ENCODE results near the gene SDK2.

The SDK2 gene

DNA sequence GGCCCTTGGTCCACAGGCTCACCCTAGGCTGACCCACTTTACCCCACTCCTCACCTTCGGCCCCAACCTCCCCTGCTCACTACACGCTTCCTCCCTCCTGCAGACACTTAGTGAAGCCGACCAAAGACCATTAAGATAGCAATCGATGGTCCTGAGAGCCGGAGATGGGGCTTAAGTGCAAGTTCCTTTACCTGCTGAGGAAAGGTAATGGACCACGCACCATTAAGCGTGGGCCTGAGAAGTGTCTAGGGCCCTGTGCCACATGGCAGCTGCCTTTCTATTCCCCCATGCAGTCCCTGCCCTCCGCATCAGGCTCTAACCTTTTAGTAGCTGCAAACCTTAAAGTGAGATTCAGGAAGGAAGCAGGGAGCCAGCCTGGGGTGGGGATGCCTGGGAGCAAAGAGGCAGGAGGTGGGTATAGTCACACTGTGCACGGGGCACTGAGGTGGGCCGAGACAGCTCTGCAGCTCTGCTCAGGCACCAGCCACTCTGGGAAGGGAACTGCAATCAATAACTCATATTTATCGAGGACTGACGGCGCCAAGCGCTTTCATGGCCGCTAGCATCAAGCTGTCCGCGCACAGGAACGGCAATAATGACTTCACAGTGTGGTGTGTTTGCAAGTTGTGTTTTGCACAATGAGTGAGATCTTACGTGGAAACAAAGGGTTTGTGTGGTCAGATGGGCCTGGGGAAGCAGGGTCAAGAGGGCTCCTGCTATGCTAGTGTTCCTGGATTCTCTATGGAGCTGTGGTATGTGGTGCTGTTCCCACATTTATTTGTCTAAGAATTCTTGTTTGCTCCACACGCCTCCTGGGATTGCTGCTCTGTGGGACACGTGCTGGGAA, 247.6 kb downstream of the SDK2 start:
- peak; percentile 59 for DNase-seq (ENCODE audit: low spot score)

DNA sequence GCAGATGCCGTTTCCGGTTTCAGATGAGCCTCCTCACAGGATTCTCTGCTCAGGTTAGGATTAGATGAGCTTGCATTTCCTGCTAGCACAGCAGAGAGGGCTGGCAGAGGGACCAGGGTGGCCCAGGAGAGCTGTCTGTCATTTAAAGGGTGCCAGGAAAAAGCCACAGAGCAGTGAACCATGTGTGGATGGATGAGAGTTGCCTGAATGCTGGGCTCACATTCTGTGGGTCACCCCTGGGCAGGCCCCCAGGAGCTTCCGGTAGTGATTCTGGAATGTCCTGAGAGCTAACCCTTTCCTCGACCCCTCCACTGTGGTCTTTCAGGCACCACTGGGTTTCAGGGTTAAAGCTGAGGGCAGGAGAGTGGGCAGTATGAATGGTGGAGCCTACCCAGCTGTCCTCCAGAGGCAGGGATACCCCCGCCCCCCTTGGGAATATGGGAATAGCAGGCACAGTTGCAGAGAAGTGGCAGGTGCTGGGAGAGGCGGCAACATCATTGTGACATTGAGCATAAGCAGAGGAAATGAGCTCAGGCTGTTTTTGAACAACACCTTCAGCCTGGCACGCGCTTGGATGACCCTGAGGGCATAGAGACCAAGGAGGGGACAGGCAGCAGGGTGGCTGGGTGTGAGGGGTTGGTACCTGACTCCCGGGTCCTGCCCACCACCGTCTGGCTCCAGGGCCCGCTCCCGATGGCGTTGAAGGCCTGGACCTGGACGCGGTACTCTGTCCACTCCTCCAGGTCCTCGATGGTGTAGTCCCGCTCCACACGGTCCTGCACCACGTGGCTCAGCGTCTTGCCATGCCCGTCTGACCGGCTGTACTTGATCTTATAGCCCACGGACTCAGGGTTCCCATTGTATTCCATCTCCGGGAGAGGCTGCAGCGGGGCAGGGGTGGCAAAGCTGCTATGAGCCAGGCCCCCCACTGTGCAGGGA, 249.5 kb downstream of the SDK2 start:
- DNase-seq (ENCODE audit: low spot score) = peak; percentile 77

DNA sequence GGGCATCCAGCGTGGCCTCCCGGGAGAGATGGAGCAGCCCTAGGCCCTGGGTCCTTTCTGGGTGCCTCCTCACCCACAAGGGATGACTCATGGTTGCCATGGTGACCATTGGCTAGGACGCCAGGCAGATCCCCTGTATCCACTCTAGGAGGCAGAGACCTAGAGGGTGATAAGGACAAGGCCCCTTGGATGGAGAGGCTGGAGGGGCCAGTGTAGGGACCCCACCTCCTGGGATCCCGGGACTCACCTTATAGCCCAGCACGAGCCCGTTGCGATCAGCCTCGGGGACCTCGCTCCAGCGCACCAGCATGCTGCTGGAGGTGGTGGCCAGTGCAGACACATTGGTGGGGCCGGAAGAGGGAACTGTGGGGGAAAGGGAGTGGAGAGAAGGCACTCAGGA, 250.3 kb downstream of the SDK2 start:
- DNase-seq (ENCODE audit: low spot score) = peak; percentile 63

DNA sequence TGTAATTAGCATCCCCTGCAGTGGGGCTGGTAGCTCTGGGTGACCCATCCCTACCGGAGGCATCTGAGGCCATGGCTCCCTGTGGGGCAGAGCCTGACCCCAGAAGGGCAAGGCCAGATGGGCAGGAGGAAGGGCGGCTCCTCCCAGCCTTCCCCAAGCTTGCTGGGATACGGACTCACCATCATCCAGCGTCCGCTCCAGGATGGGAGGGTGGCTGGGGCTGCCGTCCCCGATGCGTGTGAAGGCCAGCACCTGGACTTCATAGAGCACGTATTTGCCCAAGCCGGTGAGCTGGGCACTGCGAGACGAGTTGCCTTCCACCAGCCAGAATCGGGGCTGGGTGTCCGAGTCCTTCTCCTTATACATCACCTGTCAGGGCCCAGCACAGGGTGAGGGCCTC, 250.9 kb downstream of the SDK2 start:
- DNase-seq (ENCODE audit: low spot score) = no peak

DNA sequence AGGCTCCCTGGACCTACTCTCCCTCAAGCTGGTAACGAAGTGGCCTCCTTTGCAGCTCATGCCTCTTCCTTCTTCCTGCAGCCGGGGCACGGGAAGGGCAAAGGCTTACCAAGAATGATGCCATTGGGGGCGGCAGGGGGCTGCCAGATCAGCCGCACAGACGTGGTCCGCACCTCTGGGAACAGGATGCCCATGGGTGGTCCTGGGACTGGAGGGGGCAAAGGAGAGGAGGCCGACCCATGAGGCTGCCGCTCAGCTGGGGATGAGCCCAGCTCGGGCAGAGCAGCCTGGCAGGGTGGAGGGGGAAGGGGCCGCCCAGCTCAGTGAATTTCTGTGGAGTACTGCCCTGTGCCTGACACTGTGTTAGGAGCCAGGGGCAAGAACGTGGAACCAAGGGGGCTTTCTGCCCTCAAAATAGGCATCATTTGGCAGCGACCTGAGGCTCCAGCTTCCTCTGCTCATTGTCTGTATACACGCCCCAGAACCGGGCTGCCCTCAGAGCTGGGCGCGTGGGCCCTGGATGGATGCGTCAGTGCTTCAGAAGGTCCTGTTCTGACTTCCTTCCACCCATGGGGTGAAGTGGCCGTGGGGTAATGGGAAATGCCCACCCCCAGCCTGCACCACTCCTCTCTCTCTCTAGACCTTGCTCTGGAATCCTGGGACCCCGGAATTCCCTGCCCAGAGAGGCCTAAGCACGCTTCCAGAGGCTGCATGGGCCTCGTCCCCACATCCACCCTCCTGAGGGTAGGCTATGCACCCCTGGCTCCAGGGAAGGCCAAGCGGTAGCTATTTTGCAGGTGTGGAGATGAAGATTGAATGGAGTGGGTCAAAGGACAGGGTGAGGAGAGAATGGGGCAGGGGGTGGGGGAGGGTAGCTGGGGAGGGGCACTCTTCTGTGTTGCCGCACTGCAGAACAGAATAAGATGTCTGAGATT, 252.6 kb downstream of the SDK2 start:
- no peak for DNase-seq (ENCODE audit: low spot score)

DNA sequence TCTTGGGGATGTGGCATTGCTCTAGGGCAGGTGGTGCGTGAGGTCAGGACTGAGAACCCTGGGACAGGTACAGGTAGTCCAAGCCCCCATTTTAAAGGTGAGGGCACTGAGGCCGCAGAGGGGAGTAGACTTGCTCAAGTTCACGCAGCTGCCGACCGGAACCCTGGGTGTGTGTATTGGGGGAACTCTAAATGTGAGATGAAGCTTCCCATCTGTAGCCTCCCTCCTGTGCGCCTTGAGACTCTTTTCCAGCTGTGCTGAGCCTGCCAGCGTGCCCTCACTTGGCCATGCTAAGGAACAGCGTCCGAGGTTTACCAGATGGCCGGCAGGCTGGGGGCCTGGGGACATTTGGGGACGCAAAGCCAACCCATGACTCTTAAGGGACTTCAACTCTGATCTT, 253.4 kb downstream of the SDK2 start:
- DNase-seq (ENCODE audit: low spot score) = no peak

DNA sequence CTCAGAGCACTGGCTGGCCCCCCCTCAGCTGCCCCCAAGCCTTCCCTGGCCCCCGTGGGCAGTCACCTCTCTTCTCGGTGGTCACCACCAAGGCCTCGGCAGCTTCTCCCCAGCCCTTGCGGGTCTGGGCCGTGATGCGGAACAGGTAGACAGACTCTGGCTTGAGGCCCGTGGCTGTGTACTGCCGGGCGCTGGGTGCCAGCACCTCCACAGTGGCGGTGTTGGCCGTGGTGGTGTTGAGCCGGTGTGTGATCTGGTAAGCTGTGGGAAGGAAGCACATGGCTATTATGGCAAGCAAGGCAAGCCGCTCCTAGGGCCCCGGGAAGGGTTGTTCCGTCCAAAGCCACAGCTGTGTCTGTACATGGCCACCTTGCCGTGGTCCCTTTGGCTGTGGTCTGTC, 254.0 kb downstream of the SDK2 start:
- DNase-seq (ENCODE audit: low spot score) = no peak

DNA sequence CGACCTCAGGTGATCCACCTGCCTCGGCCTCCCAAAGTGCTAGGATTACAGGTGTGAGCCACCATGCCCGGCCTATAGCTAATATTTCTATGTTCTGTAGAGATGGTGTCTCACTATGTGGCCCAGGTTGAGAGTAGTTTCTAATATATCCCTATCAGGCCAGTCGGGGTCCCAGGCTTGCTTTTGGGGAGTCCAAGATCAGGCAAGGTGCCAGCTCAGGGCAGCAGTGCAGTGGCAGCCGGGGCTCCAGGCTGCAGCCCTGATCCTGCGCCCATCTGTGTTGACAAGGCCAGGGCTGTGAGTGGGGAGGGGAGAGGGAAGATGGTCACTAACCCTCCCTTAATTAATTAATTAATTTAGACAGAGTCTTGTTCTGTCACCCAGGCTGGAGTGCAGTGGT, 254.8 kb downstream of the SDK2 start:
- no peak for DNase-seq (ENCODE audit: low spot score)

DNA sequence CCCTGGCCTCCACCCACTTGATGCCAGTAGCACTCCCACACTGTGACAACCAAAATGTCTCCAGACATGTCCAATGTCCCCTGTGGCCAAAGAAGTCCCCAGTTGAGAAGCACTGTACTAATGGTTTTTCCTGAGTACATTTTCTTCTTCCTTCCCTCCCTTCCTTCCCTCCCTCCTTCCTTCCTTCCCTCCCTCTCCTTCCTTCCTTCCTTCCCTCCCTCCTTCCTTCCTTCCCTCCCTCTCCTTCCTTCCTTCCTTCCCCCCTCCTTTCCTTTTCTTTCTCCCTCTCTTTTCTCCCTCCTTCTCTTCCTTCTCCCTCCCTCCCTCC, 255.7 kb downstream of the SDK2 start:
- DNase-seq (ENCODE audit: low spot score) = no peak

DNA sequence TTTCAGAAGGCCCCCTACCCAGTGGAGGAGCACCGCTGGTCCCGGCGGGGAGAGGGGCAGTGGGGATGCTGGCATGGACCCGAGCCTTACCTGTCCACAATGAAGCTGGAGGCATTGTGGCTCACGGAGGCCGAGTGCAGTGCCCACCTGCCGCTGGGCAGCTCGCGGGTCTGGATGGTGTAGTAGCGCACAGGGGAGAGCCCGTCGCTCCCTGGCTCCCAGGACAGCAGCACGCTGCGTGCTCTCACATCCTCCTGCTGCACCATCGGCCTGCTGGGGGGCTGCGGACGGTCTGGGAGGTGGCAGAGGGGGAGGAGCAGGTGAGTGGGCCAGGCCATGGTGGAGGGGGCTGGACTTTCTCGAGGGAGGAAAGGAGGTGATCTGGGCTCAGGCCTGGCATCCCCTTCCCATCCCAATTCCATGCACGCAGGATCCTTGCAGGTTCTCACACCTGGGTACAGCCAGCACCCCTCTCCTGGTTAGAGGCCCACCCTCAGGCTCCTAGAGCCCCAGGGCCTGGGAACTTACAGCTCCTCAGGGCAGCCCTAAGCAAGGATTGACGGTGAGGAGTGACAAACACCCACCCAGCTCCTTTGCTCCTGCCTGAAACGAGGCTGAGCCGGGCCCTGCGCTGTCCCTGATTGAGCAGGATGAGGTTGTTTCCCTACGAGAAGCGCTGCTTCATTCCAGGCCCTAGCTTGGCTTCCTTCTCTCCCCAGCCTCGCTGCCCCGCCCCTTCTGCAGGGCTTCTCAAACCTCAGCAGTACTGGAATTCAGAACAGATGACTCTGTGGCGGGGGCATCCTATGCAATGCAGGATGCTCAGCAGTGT, 256.3 kb downstream of the SDK2 start:
- no peak for DNase-seq (ENCODE audit: low spot score)

DNA sequence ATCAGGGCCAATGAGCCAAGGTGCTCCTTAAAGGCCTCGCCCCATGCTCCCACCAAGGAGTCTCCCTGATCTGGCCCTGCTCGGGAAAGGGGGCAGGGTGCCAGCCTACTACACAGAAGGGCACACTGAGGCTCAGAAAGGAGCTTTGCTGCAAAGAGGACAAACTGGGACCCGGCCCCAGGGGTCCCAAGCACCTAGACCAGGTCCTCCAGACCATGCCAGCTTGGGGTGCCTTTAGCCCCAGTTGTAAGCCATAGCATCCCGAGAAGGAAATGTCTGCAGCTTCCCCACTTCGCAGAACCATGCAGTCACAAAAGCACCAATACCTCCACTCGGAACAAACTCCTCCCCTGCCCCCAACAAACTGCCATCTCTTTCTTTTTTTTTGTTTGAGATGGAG, 257.7 kb downstream of the SDK2 start:
- no peak for DNase-seq (ENCODE audit: low spot score)

DNA sequence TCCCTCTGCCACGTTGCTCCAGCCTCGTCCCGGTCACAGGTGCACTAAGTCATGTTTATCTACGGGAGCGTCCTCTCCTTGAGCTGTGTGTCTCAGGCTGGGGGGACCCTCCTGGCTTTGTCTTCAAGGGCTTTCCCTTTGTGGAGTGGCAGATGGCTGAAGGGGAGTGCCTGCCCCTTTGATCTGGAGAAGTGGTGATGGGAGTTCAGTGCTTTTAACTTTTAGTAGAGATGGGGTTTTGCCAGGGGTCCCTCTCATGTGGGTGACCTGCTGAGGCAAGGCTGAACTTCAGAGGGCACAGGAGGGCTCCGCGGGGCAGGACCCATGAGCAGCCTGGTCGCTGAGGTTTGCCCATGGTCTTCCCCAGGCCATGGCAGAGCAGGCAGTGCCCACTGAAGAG, 259.3 kb downstream of the SDK2 start:
- DNase-seq (ENCODE audit: low spot score) = no peak

DNA sequence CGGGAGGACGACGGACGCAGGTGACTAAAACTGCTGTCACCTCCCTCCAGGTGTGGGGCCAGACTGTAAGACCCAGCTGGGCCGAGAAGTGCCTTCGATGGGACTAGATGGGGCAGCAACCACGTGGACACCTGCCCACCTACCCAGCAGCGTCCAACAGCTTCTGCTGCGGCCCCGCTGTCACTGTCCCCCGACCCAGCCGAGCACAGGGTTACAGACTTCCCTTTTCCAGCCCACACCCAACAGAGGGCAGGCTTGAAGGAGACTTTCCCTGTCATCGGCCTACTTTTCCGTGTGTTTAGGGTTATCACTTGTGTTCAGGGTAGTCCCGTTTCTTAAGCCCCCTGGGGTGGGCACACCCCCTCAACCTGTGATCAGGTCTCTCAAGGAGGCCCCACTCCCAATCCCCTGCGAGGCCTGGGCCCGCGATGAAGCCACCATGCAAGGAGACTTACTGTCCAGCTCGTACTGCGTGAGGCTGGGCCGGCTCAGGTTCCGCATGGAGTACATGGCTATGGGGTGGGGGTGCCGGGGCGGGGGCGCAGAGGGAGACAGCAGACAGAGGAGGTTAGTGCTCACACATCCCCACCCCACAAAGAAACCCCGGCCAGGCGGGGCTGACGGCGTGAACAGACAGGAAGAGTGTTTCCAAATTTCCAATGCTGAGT, 263.7 kb downstream of the SDK2 start:
- DNase-seq (ENCODE audit: low spot score) = no peak

DNA sequence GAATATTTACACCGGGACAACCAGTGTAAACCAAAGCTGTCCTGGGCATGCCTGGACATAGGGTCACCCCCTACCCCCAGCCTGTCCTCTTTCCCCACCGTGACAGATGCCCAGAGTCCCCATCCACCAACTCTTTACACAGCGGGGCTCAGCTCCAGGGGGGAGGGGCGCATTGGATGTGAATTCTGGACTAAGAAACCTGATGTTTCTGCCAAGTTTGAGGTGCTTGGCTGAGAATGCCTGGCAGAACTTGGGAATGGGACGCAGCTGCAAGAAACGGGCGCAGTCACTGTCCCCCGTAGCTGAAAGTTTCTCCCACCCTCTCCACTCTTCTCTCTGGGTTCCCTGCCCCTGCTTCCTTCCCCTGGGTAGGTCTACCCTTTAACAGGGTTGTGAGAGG, 264.4 kb downstream of the SDK2 start:
- DNase-seq (ENCODE audit: low spot score) = no peak

DNA sequence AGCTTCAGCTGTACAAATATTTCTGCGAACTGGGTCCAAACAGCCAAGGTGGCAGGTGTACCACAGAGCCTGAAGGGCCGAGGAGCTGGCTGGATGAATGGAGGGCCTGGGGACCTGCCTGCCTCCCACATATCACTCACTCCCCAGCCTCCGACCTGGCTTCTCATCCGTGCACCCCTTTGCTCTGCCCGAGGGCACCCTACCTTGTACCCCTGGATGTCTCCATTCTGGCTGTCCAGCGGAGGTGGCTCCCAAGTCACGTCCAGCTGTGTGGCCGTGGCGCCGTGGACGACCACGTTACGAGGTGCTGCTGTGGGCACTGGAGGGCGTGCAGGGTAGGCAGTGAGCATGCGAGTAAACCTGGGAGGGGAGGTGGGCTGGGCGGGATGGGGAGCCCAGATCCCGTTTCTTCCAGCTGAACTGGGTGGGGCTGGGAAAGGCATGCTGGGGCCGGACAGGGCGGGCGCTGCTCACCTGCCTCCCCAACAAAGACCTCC, 265.2 kb downstream of the SDK2 start:
- no peak for DNase-seq (ENCODE audit: low spot score)

DNA sequence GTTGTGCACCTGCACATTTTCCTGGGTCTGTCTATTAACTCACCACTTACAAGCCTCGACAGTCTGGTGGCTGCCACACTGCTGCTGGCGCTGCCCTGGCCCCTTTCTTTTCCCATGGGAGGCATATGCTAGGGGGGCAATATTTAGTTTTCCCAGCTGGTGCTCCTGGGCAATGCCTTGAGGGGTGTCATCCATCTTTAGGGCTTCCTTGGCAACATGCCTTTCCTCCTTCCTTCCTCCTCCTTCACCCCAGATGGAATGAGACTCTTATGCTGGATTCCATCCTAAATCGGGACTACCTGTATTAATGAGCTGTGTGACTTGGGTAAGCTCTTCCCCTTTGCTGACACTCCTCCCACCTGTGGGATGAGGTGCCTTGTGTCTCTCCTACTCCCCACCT, 267.6 kb downstream of the SDK2 start:
- DNase-seq (ENCODE audit: low spot score) = no peak

DNA sequence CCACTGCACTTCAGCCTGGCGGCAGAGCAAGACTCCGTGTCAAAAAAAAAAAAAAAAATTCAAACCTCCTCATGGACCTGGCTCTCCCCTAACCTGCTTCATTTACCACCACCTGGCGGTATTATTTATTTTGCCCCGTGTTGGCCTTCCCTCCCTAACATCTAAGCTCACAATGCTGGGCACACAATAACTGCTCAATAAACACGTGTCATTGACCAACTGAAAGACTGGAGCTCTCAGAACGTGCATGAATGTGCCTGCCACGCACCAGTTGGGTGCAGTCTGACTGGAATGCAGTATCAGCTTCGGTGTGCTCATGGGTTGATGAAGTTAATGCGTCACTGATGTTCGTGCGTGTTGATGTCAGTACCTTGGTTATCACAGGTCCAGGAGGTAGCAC, 268.1 kb downstream of the SDK2 start:
- no peak for DNase-seq (ENCODE audit: low spot score)

DNA sequence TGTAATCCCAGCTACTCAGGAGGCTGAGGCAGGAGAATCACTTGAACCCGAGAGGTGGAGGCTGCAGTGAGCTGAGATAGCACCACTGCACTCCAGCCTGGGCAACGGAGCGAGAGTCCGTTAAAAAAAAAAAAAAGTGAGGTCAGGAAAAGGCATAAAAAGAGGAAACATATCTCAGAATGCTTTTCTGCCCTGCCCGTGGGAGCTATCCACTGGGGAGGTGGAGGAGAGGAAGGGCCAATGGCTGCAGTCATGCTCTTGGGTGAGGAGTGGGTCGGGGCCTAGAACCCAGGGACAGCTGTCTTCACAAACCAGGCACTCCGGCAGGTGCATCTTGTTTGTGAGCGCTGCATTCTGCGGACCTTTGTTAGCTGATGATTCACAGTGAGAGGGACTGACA, 272.4 kb downstream of the SDK2 start:
- DNase-seq (ENCODE audit: low spot score) = no peak

DNA sequence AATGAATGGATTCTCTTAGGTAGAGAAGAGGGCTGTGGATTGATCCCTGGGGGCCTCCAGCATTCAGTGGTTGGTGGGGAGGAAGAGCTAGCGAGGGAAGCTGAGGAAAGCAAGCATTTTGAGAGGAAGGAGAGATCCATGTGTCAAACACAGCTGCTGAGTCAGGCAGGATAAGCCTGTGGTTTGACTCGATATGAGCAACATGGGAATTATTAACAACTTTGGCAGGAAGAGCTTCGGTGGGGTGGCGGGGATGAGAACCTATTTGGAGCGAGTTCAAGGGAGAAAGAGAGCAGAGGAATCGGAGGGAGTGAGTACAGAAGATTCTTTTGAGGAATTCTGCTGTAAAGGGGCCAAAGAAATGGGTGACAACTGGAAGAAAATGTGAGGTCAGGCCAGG, 273.0 kb downstream of the SDK2 start:
- DNase-seq (ENCODE audit: low spot score) = no peak

DNA sequence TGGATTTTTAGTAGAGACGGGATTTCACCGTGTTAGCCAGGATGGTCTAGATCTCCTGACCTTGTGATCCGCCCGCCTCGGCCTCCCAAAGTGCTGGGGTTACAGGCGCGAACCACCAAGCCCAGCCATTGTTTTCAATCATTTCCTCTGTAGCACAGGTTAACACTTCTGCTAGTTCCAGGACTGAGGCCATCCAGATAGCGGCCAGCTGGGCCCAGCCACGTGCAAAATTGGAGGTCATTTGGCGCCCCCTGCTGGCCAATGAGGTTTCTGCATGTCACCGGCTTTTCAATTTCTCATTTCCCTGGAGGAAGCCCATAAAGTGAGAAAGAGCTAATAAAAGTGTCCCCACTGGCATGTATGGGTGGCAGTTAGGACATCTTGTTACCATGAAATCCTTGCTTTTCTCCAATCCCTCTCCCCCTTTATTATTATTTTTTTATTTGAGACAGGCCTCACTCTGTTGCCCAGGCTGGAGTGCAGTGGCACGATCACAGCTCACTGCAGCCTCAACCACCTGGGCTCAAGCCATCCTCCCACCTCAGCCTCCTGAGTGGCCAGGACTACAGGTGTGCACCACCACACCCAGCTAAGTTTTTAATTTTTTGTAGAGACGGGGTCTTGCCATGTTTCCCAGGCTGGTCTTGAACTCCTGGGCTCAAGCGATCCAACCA, 274.3 kb downstream of the SDK2 start:
- DNase-seq (ENCODE audit: low spot score) = peak; percentile 89

All from SK-N-DZ (cell line).